ENCODE measurements around the gene PRR9.

- no peak for TF ChIP-seq CTCF (IDR thresholded peaks at IDR 0.05 in 8 of 11, conservative IDR thresholded peaks at IDR 0.05 in 3 of 11)
- no peak for TF ChIP-seq POLR2A (IDR thresholded peaks at IDR 0.05)
- no peak for TF ChIP-seq POLR2AphosphoS5 (IDR thresholded peaks at IDR 0.05)
Observed at GRCh38 chr1:153261281-153262069, 44.1 kb downstream of the PRR9 start.
